NCI-H1105 treated with DMSO at 0.1 percent for 48 hours (cell line): Measurements from ENCODE around the gene ABHD12B.
"Not testable (repeated sequence)": the region's sequence is repeated elsewhere in the genome, so short reads cannot be mapped to it uniquely, and the experiment has no call there.

Source experiments
- DNase-seq: peaks from one replicate; lab custom pipeline; 2025; lab: John Stamatoyannopoulos, UW

ABHD12B gene

DNA sequence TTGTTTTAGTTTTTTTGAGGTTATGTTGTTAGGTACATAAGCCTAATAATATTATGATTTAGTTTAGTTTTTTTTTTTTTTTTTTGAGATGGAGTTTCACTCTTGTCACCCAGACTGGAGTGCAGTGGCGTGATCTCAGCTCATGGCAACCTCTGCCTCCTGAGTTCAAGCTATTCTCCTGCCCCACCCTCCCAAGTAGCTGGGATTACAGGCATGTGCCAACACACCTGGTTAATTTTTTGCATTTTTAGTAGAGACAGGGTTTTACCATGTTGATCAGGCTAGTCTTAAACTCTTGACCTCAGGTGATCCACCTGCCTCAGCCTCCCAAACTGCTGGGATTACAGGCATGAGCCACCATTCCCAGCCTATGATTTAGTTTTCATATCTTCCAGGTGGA is 25.2 kb downstream of the ABHD12B start:
- DNase-seq = not testable (repeated sequence)

DNA sequence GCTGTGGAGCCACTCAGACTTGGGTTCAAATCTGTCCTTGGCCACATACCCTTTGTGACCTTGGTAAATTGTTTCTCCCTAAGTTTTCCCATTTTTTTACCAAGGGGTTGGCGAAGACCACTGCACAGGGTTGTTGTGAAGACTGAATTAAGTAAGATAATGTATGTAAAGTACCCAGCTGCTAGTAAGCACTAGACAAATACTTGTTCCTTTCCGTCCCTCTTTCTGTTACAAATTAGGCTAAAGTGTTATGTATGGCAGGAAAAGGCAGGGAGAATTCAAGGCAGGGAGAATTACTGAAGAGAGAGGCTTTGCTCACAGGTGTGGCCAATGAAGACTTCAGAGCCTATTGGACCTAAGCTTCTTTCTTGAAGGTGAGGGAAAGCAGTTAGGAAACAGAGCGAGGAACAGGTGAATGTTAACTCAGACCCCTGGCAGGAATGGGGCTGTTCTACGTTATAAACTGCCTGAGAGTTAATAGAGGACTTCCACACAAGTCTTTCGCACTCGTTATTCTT is 25.9 kb downstream of the ABHD12B start:
- no peak for DNase-seq

DNA sequence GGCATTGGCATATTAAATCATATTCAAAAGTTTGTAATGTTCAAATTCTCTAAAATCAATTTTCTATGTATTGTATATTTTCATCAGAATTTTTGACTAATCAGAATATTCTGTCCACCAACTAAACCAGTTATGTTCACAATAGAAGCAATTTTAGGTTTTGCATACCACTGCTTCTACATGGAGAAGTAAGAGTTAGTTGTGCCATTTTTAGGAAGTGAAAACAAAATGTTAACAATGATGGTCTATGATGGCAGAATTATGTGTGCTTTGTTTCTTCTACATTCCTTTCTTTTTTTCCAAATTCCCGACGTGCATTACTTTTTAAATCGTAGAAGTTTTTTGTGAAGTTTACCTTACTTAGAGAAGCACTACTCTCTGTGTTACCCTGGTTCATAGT is 29.5 kb downstream of the ABHD12B start:
- DNase-seq = no peak

DNA sequence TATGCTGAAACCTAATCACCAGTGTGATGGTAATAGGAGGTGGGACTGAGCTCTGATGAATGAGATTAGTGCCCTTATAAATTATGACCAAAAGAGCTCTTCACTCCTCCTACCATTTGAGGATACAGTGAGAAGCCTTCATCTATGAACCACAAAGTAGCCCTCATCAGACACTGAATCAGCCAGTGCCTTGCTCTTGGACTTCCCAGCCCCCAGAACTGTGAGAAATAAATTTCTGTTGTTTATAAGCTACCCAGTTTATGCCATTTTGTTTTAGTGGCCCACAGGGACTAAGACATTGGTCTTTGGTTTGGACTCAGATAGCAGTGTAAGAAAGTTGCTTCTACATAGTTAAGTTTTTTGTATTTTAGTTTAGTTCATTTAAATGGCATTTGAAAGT is 32.9 kb downstream of the ABHD12B start:
- no peak for DNase-seq

DNA sequence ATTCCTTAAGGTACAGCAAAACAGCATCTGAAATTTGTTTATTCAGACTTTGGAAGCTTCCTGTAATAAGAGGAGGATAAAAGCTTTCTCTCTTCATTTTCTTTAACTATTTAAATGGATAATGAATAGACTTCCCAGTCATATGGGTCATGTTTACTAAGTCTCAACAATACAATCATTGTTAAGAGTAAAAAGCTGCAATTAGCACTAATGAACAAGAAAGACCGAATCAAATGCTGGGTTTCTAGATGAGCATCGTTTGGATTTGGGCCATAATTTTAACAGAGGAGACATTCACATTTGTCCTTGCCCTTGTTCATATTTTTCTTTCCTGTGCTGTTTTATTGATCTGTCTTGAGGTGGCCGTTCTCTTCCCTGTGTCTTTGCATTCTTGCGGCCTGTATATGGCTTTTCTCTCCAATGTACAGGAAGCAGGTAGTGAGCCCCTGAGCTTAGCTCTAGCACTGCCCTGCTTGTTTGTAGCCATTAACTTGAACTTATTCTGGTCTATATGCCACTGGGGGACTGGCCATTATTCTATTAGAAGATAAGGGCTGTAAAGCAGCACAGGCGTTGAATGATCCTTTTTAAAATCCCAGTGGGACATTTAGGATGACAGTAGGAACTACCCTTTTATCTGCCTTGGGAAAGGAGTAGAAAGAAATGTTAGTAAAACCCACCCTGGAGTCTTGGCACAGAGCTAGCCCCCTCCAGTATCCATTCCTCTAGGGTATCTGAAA is 34.6 kb downstream of the ABHD12B start:
- DNase-seq = peak; percentile 87

DNA sequence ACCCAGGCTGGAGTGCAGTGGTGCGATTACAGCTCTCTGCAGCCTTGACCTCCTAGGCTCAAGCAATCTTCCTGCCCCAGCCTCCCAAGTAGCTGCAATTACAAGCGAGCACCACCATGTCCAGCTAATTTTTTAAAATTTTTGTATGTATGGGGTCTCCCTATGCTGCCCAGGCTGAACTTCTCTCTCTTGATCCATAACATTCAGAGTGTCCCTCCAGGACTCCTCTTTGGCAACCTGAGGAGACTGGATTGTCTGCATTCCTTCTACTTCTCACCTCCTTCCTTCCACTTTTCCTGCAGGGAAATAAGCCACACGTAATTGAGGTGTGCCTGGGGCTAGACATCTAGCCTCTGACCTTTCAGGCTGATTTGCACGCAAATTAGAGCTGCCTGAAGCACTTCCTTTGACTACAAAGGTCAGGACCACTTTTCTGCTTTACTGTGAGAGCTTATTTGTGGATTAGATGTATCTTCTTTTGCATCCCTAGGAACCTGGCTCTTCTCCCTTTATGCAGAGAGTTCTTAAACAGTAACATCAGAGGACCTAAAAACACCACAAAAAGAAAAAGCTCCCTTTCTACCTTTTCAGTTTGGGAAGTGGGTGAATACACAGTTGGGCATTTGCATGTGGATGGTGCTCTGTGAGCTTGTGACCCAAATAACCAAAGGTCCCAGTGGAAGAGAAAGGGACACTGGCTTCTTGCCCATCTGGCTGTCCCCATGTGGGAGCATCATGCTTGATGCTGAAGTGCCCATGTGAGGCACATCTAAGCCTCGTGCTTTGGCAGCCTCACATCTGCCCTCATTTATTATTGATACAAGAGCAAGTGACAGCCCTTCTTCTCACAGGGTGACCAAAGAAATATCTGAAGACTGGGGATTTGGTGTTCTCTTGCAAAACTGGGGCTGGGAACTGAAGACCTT is 38.9 kb downstream of the ABHD12B start:
- DNase-seq = no peak

DNA sequence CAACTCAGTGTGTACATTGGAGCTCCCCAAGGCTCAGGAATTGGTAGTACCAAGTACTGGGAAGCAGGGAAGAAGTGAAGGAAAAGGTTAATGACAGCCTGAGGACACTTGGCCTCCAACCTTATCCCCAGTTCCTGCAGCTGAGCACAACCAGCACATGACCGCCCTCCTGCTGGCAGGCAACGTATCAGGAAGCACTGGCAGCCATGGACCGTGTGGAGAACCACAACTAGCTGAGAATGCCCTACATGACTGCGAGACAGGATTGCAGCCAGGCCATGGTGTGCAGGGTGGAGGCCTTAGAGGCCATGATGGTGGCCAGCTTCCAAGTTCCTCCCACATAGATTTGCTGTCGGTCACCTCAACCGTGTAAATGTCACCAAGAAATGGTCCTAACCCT is 45.6 kb downstream of the ABHD12B start:
- no peak for DNase-seq

DNA sequence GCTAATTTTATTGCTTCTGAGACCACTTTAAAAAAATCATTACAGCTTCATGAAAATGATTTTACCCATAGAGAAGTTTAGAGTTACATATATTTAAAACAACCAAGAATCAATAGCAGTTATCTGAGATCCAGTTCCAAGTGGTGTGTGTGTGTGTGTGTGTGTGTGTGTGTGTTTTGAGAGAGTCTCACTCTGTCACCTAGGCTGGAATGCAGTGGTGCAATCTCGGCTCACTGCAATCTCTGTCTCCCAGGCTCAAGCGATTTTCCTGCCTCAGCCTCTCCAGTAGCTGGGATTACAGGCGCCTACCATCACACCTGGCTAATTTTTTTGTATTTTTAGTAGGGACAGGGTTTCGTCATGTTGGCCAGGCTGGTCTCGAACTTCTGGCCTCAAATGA is 47.7 kb downstream of the ABHD12B start:
- DNase-seq = not testable (repeated sequence)

DNA sequence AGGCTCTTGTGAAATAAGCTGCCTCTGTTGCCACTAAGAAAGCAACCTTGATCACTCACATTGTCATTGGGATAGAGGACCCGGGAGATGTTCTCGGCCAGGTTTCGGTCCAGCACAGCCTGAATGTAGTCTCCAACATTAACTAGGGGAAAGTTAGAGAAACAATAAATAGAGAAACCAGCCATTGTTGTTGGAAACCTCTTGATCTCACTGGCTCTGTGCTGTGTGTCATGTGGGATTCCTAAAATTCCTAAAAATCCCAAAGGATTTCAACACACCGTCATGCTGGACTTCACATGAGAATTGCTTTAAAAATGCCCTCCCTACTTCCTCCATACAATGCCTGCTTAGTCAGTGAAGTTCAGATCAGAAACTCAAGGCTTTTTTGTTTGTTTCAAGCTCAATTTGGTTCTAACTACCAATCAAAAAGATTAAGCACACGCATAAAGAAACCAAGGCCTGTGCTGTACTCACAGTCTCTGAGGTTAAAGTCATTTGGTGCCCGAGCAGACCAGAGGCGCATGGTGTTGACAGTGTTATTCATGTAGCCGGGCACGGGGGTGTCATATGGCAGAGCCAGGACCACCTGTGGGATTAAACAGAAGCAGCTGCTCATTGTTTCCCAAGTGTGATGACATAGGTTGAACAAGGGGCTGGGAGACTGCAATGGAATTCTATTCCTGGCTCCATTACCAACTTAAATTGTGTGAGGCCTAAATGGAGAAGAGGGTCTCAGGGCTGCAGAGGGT is 48.8 kb downstream of the ABHD12B start:
- DNase-seq = no peak

DNA sequence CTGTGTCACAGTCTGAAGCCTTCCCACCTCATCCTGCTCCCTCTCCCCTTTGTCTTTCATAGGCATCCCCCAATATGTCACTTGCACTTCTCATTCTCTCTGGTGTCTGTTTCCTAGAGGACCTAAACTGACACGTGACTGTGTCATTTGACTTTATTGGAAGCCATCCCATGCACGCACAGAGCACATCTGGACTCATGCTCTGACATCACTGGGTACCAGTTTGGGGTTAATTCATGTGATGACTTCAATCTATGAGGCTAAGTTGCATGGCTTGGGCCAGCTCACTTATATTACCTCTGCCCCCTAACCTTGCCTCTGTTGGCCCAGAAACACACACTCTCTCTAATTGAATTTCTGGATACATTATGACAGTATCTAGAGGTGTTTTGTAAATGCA is 51.0 kb downstream of the ABHD12B start:
- no peak for DNase-seq

DNA sequence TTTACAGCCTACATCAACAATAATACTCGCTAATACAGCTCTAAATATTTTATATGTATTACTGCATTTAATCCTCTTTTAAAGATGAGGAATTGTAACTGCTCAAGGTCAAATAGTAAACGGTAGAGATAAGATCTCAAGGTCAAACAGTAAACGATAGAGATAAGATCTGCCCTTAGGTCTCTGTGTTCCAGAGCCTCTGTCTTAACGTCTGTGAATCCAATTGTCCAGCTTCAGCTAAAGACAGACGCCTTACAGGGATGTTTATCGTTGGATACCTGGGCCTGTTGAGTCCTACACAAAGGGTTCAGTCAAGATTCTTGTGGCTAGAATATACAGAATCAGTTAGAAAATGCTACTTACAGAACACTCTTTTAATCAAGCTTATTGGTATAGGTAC is 52.4 kb downstream of the ABHD12B start:
- no peak for DNase-seq

DNA sequence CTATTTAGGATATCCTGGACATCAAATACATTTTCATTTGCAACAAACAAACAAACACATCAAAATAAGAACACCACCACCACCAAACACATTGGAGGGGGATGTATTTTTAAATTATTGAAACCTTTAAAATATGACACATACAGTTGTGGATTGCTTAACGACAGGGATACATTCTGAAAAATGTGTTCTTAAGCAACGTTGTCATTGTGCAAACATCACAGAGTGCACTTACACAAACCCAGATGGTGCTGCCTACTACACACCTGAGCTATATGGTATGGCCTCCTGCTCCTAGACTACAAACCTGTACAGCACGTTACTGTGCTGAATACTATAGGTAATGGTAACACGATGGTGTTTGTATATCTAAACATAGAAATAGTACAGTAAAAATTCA is 53.0 kb downstream of the ABHD12B start:
- no peak for DNase-seq

DNA sequence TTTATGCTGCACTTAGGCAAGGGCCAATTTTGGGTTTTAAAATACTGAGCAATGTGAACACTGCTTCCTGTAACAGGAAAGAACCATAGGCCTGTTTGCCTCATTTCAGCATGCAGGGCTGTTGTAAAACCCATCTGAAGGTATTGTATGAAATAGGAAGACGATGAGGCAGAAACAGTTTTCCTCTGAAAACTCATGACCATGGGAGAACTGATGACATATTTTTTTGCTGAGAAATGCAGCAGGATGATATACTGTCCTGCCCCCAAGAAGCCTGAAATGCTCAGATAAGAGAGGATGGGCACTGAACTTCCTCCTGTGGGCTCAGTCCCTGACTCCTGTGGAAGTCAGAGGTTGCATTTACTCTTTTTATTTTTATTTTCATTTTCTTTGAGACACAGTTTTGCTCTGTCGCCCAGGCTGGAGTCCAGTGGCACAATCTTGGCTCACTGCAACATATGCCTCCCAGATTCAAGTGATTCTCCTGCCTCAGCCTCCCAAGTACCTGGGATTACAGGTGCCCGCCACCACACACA is 55.1 kb downstream of the ABHD12B start:
- no peak for DNase-seq

DNA sequence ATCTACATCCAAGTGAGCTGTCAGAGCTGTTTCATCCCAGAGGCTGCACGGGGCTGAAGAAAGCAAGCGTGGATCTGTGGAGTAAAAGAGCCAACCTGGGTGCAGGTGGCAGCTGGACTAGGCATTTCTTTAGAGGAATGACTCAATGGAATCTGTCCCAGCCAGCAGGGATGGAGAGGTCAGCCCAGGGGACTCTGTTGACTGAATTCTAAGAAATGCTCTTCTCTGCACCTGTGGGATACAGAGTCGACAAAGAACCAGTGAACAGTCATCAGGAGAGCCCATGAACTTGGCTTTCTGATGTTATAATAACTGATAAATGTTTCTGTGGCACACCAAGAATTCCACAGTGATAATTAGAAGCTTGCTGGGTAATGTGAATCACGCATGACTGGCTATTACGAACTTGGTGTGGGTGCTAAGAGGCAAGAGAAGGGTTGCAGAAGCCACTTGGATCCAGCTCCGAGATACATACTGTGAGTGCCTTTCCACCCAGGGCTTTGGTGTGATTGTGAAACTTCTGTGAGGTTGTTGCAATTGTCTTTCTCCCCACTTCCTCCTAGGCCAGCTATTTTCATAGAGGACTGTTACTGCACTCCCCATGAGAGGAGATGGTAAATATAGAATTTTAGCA is 56.3 kb downstream of the ABHD12B start:
- no peak for DNase-seq

DNA sequence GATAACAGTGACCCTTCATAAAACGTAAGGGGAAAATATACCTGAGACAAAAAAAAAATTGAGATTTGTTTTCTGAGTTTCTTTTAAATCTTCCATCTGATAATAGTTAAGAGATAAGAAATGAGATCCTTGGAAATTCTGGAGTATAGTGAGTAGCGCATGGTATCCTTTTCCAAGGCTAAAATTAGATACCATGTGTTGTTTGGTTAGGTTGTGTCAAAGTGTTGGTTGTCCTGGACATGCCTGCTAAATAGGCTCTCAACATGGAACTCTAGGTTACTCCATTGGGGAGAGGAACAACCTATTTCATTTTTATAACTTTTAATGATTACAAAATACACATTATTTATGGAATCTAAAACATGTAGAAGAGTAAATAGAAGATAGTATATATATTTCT is 57.7 kb downstream of the ABHD12B start:
- DNase-seq = no peak

DNA sequence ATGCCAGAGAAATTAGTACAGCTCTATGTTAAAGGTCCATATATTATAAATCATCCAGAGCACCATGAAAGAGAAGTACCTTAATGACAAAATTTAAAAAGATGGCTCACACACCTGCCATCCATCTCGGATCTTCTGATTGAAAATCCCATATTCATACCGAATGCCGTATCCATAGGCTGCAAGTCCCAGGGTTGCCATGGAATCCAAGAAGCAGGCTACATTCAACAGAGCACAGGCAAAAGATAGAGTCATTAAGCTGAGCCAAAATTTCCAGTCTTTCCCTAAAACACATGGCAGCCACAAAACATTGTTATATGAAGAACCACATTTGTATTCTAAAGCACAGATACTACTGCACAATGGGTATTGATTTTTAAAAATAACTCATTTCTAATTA is 59.7 kb downstream of the ABHD12B start:
- no peak for DNase-seq

DNA sequence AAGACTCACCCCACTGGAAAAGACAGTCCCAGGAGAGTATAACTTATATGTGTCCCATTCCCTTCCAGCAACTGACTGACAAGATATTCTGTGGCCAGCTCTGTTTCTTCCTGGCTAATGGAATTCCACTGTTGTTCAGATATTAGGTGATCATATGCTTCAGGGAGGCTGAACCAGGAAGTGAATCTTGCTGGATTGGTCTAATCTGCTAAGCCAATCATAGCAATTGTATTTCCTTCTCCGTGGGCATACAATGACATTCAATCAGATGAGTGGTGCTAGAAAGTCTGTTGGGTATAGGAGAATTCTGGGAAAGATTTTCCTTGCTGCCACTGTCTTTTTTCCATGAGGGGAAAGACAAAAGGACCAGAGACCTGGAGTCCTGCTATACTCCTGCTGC is 60.3 kb downstream of the ABHD12B start:
- DNase-seq = no peak

DNA sequence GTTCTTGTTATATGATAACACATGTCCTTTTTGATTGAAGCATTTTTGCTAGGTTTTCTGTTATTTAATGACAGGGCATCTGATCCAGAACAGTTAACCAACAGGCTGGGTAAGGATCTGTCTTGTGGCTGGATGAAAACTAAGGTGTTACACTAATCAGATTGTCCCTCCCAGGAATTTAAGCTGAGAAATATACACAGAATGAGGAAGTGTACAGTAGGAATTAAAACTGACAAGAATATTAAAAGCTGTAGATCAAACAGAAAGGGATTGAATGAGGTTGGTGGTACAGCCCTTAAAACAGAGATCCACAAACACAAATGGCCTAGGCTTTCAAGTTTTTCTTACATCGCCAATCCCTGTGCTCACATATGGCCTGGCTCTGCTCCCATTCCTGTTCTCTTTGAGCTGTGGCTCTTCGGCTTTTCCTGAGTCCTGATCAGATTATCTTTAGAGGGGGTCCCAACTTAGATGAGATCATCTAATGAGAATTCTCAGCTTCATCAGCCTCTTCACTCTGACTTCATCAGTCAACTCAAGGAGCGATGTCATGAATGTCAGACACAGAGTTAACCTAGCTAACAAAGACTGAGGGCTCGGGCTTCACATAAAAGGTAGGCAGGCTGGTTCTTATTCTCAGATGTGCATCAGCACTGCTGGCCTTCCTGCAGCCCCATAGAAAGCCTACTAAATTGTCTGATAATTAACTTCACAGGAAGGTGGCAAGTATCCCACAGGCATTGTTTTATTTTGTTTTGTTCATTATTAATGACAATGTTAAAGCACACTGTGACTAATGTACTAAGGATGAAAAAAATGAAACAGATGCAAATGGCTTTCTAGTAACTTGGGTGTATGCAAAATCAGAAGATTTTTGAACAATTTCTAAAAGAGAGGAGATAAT is 61.0 kb downstream of the ABHD12B start:
- no peak for DNase-seq

DNA sequence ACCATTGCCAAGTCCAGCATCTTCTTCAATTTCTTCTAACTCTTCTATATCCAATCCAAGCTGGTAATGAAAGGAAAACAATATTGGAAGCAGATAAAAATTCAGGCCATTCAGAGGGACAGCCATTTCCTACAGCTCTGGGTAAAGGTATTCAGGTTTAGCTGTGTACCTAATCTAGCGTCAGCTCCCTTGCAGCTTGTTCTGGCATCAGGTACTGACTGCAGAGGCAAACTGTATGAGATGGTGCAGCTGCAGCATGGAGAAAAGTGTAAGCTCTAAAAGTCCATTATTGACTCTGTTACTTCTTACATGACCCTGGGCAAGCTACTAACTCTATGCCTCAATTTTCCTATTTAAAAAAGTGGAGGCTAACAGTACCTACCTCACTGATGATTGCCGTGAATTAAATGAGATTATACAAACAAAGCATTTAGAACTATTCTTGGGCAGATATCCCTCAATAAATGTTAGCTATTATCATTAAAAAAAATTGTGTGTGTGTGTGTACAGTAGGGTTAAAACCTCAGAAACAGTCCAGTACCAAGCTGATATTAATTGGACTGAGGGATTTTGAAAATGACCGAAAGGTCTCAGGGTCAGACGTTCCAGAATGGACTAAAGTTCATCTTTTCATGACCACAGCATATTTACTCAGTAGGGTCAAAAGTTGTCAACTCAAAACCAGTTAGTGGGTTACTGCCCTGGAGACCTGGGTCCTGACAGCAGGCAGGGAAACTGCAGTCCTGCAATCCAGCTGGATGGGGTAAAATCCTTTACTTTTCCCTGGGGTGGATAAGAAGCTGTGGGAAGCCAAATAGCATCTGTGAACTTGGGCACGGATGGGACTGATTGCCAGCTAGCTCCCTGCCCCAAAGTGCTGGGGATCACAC is 63.5 kb downstream of the ABHD12B start:
- DNase-seq = no peak

DNA sequence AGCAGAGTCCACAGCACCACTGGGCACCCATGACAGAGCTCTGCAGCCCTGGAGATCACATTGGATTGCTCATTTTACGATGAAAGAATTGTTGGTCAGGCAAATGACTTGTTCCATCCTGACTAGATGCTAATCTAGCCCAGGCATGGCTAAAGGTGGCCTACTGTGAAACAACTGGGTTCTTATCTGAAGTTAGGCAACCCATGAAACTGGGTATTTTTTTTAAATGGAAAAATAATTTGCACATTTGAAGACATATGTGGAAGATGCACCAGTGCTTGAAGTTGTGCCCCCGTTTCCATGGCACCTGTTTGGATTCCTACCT is 64.1 kb downstream of the ABHD12B start:
- no peak for DNase-seq
